ENCODE measurements around the gene STING1. TPM values are rescaled to one million over a fixed set of nuclear protein-coding genes. Genes with fewer than 3 reads are reported as not detected.
A peak's percentile ranks its signal among the peaks of the same experiment; 100 is the strongest.

STING1 gene
- total RNA-seq, 2 donors from 2014 or later: 6.7 to 24.4 TPM

- WGBS, 2 donors: 74 to 82% methylated on average over 11 to 12 of the region's 13 CpGs
- ATAC-seq (no peak), DNase-seq (no peak)
- no peaks in the 10 kb centered on the region for H3K36me3 ChIP-seq (replicated peaks in 1 of 2; ENCODE audit: insufficient read depth in 1 of 2, low read depth in 2 of 2)
- no peaks in the 10 kb centered on the region for H3K4me1 ChIP-seq
- intact Hi-C loops (cut with DNase I): no loop called here
- H3K27me3 ChIP-seq: no peaks in the 10 kb centered on the region
- H3K4me3 ChIP-seq: no peak overlapping the region
- H3K9me3 ChIP-seq: no peaks in the 10 kb centered on the region
- no peak overlapping the region for H3K27ac ChIP-seq
- TF ChIP-seq POLR2A (IDR thresholded peaks at IDR 0.05) (no peak), CTCF (IDR thresholded peaks at IDR 0.05) (no peak)
Measured at GRCh38 chr5:139475865-139476617, 6.5 kb downstream of the STING1 start.

GRCh38 chr5:139474890-139475791, 7.4 kb downstream of the STING1 start:
- TF ChIP-seq CTCF (IDR thresholded peaks at IDR 0.05) (no peak), POLR2A (IDR thresholded peaks at IDR 0.05) (no peak)
- no peaks in the 10 kb centered on the region for H3K36me3 ChIP-seq (replicated peaks in 1 of 2; ENCODE audit: insufficient read depth in 1 of 2, low read depth in 2 of 2)
- no peak overlapping the region for H3K4me3 ChIP-seq
- DNase-seq (peak in 1 of 4 donors; percentile 57), ATAC-seq (no peak)
- H3K27me3 ChIP-seq: no peaks in the 10 kb centered on the region
- H3K9me3 ChIP-seq: no peaks in the 10 kb centered on the region
- H3K27ac ChIP-seq: no peak overlapping the region
- WGBS, 2 donors: 46 to 65% methylated on average over 13 of the region's 13 CpGs
- intact Hi-C loops (cut with DNase I): no loop called here
- H3K4me1 ChIP-seq: no peaks in the 10 kb centered on the region

GRCh38 chr5:139473565-139473964, 9.0 kb downstream of the STING1 start:
- TF ChIP-seq POLR2A (IDR thresholded peaks at IDR 0.05): no peak
- TF ChIP-seq CTCF (IDR thresholded peaks at IDR 0.05): no peak
- Histone ChIP-seq H3K9me3 (no peaks in the 10 kb centered on the region), H3K27me3 (no peaks in the 10 kb centered on the region), H3K36me3 (replicated peaks in 1 of 2; ENCODE audit: insufficient read depth in 1 of 2, low read depth in 2 of 2) (no peaks in the 10 kb centered on the region), H3K4me1 (no peaks in the 10 kb centered on the region), H3K27ac (peak overlapping the region in 1 of 4 donors; percentile 34), H3K4me3 (no peak overlapping the region)
- DNase-seq: no peak
- WGBS, 2 donors: 75 to 83% methylated on average over 2 of the region's 2 CpGs
- ATAC-seq: no peak
- intact Hi-C loops (cut with DNase I): no loop called here

GRCh38 chr5:139473105-139473504, 9.5 kb downstream of the STING1 start:
- no peaks in the 10 kb centered on the region for H3K27me3 ChIP-seq
- H3K9me3 ChIP-seq: no peaks in the 10 kb centered on the region
- 76% methylated on average over 5 to 8 of the region's 8 CpGs for whole genome bisulfite sequencing, 2 donors
- H3K4me3 ChIP-seq: no peak overlapping the region
- TF ChIP-seq CTCF (IDR thresholded peaks at IDR 0.05) (no peak), POLR2A (IDR thresholded peaks at IDR 0.05) (no peak)
- H3K36me3 ChIP-seq (replicated peaks in 1 of 2; ENCODE audit: insufficient read depth in 1 of 2, low read depth in 2 of 2): no peaks in the 10 kb centered on the region
- ATAC-seq (no peak), DNase-seq (no peak)
- peak overlapping the region in 1 of 4 donors; percentile 34 for H3K27ac ChIP-seq
- no peaks in the 10 kb centered on the region for H3K4me1 ChIP-seq
- intact Hi-C loops (cut with DNase I): no loop called here

Data from body of pancreas (tissue), 4 donors.